Keratinocyte (primary cell): ENCODE data around the gene STAM2. TPM values are rescaled to one million over a fixed set of nuclear protein-coding genes. Genes with fewer than 3 reads are reported as not detected.

ENCODE experiments used
- DNase-seq: peaks from one replicate; pipeline ENCODE4 v3.0.0-alpha.2; 2011; ENCODE audit warnings: low read depth, missing footprints, low spot score
- FAIRE-seq: peaks from 2 replicates; lab custom pipeline; 2011; peaks lifted over from hg19 to GRCh38; lab: Jason Lieb, UNC
- H2AFZ ChIP-seq: 2 replicates; pipeline ENCODE4 v1.6.0; 2012; ENCODE audit warnings: low read length, control low read depth, inconsistent platforms; ENCODE audit not compliant: control insufficient read depth
- H3K27ac ChIP-seq: 2 replicates; pipeline ENCODE4 v1.5.1; 2011; ENCODE audit warnings: low read length; ENCODE audit not compliant: control insufficient read depth, insufficient read depth
- H3K27me3 ChIP-seq: 3 replicates; pipeline ENCODE4 v1.6.0; 2011; ENCODE audit warnings: low read length; ENCODE audit not compliant: control insufficient read depth, insufficient read depth; ENCODE audit errors: extremely low read depth
- H3K36me3 ChIP-seq, 2 experiments: 2 replicates in 1 of 2; 3 replicates in 1 of 2; pipeline ENCODE4 v1.5.1; 2011; ENCODE audit warnings: low read length in 2 of 2, mild to moderate bottlenecking in 1 of 2; ENCODE audit not compliant: control insufficient read depth in 2 of 2, insufficient read depth in 2 of 2; ENCODE audit errors: extremely low read depth in 1 of 2
- H3K4me1 ChIP-seq: 3 replicates; pipeline ENCODE4 v1.5.1; 2011; ENCODE audit warnings: low read length; ENCODE audit not compliant: control insufficient read depth, insufficient read depth; ENCODE audit errors: extremely low read depth
- H3K4me2 ChIP-seq: 3 replicates; pipeline ENCODE4 v1.6.0; 2011; ENCODE audit warnings: low read depth, low read length; ENCODE audit not compliant: control insufficient read depth, insufficient read depth; ENCODE audit errors: extremely low read depth
- H3K4me3 ChIP-seq, 3 experiments: fragments of 200-600 bp in 1 of 3; sonication (generic) in 1 of 3; 2 replicates in 2 of 3; 3 replicates in 1 of 3; pipeline ENCODE4 v1.5.1; 2011 to 2016; ENCODE audit warnings: low read length in 3 of 3, mild to moderate bottlenecking in 3 of 3, control low read depth in 2 of 3, inconsistent platforms in 1 of 3, low read depth in 1 of 3, mixed read lengths in 1 of 3, mixed run types in 1 of 3, moderate library complexity in 1 of 3; ENCODE audit not compliant: control insufficient read depth in 2 of 3, insufficient read depth in 2 of 3; ENCODE audit errors: extremely low read depth in 1 of 3
- H3K79me2 ChIP-seq: 2 replicates; pipeline ENCODE4 v1.6.0; 2012; ENCODE audit warnings: low read length; ENCODE audit not compliant: control insufficient read depth, insufficient read depth
- H3K9ac ChIP-seq: 3 replicates; pipeline ENCODE4 v1.6.0; 2011; ENCODE audit warnings: low read length; ENCODE audit not compliant: control insufficient read depth, insufficient read depth; ENCODE audit errors: extremely low read depth
- H3K9me1 ChIP-seq: 3 replicates; pipeline ENCODE4 v1.6.0; 2011; ENCODE audit warnings: low read length; ENCODE audit not compliant: control insufficient read depth, insufficient read depth; ENCODE audit errors: extremely low read depth
- H3K9me3 ChIP-seq: 2 replicates; pipeline ENCODE4 v1.5.1; 2012; ENCODE audit warnings: low read depth, low read length; ENCODE audit not compliant: control insufficient read depth
- H4K20me1 ChIP-seq: 3 replicates; pipeline ENCODE4 v1.6.0; 2011; ENCODE audit warnings: low read length; ENCODE audit not compliant: control insufficient read depth, insufficient read depth; ENCODE audit errors: extremely low read depth
- CTCF ChIP-seq, 3 experiments: IDR thresholded peaks in 1 of 3; conservative IDR thresholded peaks in 1 of 3; optimal IDR thresholded peaks in 1 of 3; 2 replicates in 2 of 3; 3 replicates in 1 of 3; pipeline versions ENCODE3 to v1.5.1; 2011; ENCODE audit warnings: low read length in 3 of 3, mild to moderate bottlenecking in 3 of 3, moderate library complexity in 2 of 3, control low read depth in 1 of 3, inconsistent platforms in 1 of 3; ENCODE audit not compliant: insufficient read depth in 2 of 3; ENCODE audit errors: extremely low read depth in 1 of 3
- EZH2 ChIP-seq: IDR thresholded peaks from one replicate; pipeline ENCODE4 v1.6.1; 2012; ENCODE audit warnings: inconsistent platforms, mild to moderate bottlenecking, low read length, moderate library complexity
- dilution Hi-C: fragments of 300-500 bp; cut with MboI; formaldehyde crosslinking; loops from one replicate; pipeline ENCODE4 v1.7.0; 2020; ENCODE audit warnings: low sequenced_read_pairs; ENCODE audit not compliant: extremely low pct_ligation_motif_present
- polyA plus RNA-seq, 5 experiments: library from polyadenylated mRNA; depleted of rRNA in 3 of 5; stranded (reverse) in 3 of 5; stranded (forward) in 1 of 5; unstranded in 1 of 5; fragments of >200 nt; gene quantifications; 1 replicate in 1 of 5; 2 replicates in 3 of 5; 3 replicates in 1 of 5; pipeline versions ENCODE4 v1.2.1 to v1.2.3, GENCODE V29; 2011 to 2012; ENCODE audit warnings: missing spikeins in 2 of 5, low read depth in 1 of 5, low replicate concordance in 1 of 5

Gene STAM2
- polyA plus RNA-seq, 1 donor (not counting 4 experiments of a cell fraction or from before 2014, with no cell fraction given): 20.7 TPM

DNA sequence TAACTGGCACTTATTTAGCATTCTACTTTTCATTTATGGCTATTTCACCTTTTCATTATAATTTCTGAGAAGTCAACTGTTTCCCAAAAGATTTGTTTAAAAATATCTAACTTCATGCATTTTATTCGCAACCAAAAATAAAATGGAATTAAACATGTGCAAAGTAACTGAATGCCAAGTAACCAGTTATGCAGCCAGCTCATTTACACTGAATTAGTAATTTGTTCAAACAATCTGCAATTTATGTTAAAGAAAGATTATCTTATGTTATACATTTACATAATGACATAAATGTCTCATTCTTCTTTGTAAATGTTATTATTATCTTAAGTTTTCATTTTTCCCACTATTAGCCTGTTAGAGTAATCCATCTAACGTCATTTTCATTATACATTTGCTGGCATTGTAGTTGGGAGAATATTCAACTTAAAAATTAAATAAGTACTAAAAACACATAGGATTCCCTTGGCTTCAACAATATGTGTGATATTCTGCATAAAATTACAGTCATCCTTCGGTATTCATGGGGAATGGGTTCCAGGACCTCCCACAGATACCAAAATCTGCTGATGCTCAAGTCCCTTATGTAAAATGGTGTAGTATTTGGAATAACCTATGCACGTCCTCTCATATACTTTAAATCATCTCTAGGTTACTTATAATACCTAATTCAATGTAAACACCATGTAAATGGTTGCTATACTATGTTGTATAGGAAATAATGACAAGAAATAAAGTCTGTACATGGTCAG, 43.7 kb upstream of the STAM2 start:
- Histone ChIP-seq H4K20me1 (no peaks in the 10 kb centered on the region), H2AFZ (no peak overlapping the region), H3K9me3 (no peaks in the 10 kb centered on the region), H3K27ac (no peak overlapping the region), H3K79me2 (no peaks in the 10 kb centered on the region), H3K9me1 (no peaks in the 10 kb centered on the region), H3K4me1 (peaks cover 8% of the 10 kb centered on the region), H3K9ac (no peak overlapping the region), H3K36me3 (no peaks in the 10 kb centered on the region), H3K4me3 (no peak overlapping the region), H3K27me3 (no peaks in the 10 kb centered on the region), H3K4me2 (no peak overlapping the region)
- FAIRE-seq (no peak), DNase-seq (no peak)
- dilution Hi-C loops: no loop called here
- TF ChIP-seq EZH2: no peak
- TF ChIP-seq CTCF (optimal IDR thresholded peaks at IDR 0.05 in 1 of 3, IDR thresholded peaks at IDR 0.05 in 1 of 3, conservative IDR thresholded peaks at IDR 0.05 in 1 of 3; ENCODE audit: extremely low read depth in 1 of 3, insufficient read depth in 2 of 3, low read length in 3 of 3): no peak

DNA sequence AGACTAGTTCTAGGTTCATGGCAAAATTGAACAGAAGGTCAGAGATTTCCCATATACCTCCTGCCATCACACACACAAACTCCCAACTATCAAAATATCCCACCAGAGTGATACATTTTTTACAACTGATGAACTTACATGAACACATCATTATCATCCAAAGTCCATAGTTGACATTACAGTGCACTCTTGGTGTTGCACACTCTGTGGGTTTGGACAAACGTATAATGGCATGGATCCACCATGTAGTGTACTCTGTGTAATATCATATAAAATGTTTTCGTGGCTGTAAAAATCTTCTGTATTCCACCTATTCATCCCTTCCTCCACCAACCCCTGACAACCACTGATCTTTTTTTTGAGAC, 25.9 kb upstream of the STAM2 start:
- H3K27ac ChIP-seq: peak overlapping the region; percentile 69
- no peaks in the 10 kb centered on the region for H3K27me3 ChIP-seq
- H3K4me1 ChIP-seq: peaks cover 23% of the 10 kb centered on the region
- H3K79me2 ChIP-seq: no peaks in the 10 kb centered on the region
- DNase-seq (no peak), FAIRE-seq (peak; percentile 62)
- H3K4me3 ChIP-seq: no peak overlapping the region
- H3K9ac ChIP-seq: no peak overlapping the region
- TF ChIP-seq EZH2 (no peak), CTCF (optimal IDR thresholded peaks at IDR 0.05 in 1 of 3, IDR thresholded peaks at IDR 0.05 in 1 of 3, conservative IDR thresholded peaks at IDR 0.05 in 1 of 3; ENCODE audit: extremely low read depth in 1 of 3, insufficient read depth in 2 of 3, low read length in 3 of 3) (no peak)
- peak overlapping the region; percentile 8 for H2AFZ ChIP-seq
- dilution Hi-C loops: no loop called here
- H3K4me2 ChIP-seq: peak overlapping the region; percentile 4
- H3K36me3 ChIP-seq: no peaks in the 10 kb centered on the region
- H4K20me1 ChIP-seq: no peaks in the 10 kb centered on the region
- H3K9me3 ChIP-seq: no peaks in the 10 kb centered on the region
- no peaks in the 10 kb centered on the region for H3K9me1 ChIP-seq
